ENCODE measurements around the gene LAMC3.

The LAMC3 gene

DNA sequence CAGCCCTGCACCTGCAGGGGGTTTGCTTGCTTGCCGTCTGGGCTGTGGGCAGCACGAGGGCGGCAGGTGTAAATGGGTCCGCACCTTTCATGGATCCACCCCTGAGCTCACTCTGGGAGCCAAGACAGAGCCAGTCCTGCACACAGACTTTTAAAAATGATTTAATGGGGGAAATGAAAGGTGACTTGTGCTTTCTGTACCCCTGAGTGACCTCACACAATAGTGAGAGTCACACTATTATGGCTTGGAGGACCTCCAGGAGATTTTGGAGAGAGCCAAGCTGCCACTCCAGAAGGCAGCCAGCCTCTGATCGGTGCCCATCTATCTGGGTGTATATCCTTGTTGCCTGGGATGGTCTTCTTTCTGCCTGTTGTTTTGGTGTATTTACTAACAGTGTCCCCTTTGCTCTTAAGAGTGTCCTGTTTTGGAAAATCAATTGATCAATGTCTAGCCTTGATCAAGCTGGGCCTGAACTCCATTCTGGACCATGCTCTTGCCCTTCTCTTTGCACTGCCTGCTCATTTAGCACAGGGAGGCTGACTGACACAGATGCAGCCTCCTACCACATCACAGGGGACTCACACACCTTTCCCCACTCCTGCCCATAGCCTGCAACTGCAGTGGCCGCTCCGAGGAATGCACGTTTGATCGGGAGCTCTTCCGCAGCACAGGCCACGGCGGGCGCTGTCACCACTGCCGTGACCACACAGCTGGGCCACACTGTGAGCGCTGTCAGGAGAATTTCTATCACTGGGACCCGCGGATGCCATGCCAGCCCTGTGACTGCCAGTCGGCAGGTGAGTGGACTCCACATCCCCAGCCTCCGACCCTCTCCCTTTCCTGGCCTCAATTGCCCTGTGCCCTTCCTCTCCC, 29.5 kb downstream of the LAMC3 start:
- H3K27ac ChIP-seq, result no peak overlapping the region
- TF ChIP-seq, protein P1, sequence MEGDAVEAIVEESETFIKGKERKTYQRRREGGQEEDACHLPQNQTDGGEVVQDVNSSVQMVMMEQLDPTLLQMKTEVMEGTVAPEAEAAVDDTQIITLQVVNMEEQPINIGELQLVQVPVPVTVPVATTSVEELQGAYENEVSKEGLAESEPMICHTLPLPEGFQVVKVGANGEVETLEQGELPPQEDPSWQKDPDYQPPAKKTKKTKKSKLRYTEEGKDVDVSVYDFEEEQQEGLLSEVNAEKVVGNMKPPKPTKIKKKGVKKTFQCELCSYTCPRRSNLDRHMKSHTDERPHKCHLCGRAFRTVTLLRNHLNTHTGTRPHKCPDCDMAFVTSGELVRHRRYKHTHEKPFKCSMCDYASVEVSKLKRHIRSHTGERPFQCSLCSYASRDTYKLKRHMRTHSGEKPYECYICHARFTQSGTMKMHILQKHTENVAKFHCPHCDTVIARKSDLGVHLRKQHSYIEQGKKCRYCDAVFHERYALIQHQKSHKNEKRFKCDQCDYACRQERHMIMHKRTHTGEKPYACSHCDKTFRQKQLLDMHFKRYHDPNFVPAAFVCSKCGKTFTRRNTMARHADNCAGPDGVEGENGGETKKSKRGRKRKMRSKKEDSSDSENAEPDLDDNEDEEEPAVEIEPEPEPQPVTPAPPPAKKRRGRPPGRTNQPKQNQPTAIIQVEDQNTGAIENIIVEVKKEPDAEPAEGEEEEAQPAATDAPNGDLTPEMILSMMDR (conservative IDR thresholded peaks at IDR 0.05), result no peak

GRCh38 chr9:131039129-131039954, 30.4 kb downstream of the LAMC3 start:
- no peak overlapping the region for H3K27ac ChIP-seq
- TF ChIP-seq, protein P1 (conservative IDR thresholded peaks at IDR 0.05), result no peak

DNA sequence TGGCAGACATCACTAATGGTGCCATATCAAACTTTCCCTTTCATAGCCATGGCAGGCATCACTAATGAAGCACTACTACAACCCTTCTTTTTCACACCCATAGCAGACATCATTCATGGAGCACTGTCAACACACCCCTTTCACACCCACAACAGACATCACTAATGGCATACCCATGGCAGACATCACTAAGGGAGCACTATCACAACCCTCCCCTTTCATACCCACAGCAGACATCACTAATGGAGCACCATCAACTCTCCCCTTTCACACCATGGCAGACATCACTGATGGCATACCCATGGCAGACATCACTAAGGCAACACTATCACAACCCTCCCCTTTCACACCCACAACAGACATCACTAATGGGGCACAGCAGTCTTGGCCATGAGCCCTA, 33.7 kb downstream of the LAMC3 start:
- TF ChIP-seq, protein P1 (conservative IDR thresholded peaks at IDR 0.05), result no peak
- no peak overlapping the region for H3K27ac ChIP-seq

DNA sequence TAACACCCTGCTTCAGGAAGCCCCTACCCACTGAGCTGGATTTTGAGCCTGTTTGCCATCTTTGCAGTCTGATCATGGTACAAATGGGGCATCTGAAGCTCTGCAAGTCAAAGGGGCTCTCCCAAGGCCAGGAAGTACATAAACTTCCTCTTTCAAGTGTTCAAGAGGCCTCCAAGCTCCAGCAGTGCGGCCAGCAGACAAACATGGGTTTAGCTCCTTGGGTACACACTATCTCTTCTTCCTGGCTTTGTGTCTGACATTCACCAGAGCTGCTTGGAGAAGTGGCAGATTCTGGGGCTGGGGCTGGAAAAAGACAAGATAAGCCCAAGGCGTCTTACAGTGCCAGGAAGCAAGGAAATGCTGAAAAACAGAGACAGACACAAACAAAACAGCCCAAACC, 34.1 kb downstream of the LAMC3 start:
- TF ChIP-seq, protein P1 (conservative IDR thresholded peaks at IDR 0.05), result no peak

DNA sequence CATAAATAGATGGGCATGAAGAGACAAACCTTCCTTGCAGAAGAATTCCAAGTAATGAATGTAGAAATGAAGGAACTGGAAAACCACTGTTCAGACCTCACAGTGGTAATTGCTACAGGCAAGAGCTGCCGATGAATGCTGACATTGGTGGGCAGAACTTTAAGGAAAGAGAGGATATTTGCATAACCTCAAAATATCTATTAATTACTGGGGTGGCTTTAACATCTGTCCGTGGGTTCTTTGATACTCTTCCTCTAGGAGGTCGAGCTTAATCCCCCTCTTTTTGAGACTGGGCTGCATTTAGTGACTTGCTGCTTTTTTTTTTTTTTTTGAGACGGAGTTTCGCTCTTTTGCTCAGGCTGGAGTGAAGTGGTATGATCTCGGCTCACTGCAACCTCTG, 34.7 kb downstream of the LAMC3 start:
- TF ChIP-seq, protein P1 (conservative IDR thresholded peaks at IDR 0.05), result no peak
- H3K27ac ChIP-seq, result no peak overlapping the region

More for the DNA sequence above, 34.1 kb downstream of the LAMC3 start:
- H3K27ac ChIP-seq, result no peak overlapping the region

DNA sequence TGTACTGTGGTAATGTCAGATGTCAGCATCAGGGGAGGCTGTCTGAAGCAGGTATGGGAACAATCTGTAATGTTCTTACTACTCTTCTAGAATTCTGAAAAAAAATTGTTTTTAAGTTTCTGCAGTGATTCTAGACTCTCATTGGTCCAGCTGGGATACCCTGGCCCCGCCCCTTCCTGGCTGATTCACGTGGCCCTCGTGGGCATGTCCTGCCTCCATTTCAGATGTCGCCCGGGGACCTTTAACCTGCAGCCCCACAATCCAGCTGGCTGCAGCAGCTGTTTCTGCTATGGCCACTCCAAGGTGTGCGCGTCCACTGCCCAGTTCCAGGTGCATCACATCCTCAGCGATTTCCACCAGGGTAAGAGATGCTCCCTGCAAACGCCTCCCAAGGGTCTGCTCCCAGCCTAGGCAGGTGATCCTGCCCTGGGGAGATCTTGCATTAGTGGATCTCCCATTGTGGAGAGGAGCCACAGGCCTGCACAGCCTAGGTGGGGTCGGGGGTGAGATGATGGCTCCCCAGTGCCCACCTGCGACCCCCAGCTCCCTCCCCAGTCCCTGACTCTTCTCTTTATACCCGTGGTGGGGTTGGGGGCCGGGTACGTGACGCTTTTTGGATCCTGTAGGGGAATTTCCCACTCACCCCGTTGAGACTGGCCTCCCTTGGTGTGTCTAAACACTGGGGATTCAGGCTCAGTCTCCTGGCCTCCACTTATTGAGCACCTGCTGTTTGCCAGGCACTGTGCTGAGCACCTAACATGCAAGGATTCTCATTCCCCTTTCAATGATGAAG, 36.5 kb downstream of the LAMC3 start:
- no peak overlapping the region for H3K27ac ChIP-seq
- TF ChIP-seq, protein P1 (conservative IDR thresholded peaks at IDR 0.05), result no peak

GRCh38 chr9:131046093-131046380, 37.1 kb downstream of the LAMC3 start:
- TF ChIP-seq, protein P1 (conservative IDR thresholded peaks at IDR 0.05), result no peak
- no peak overlapping the region for H3K27ac ChIP-seq
